ENCODE measurements around the gene EFHC2.
"Not testable (repeated sequence)": the region's sequence is repeated elsewhere in the genome, so short reads cannot be mapped to it uniquely, and the experiment has no call there.

EFHC2 gene

GRCh38 chrX:44232081-44232480, 111.4 kb downstream of the EFHC2 start:
- no peak for DNase-seq (ENCODE audit: low read depth)

- no peak for DNase-seq (ENCODE audit: low read depth)
Measured at GRCh38 chrX:44228621-44229020, 114.9 kb downstream of the EFHC2 start.

GRCh38 chrX:44227991-44228390, 115.5 kb downstream of the EFHC2 start:
- no peak for DNase-seq (ENCODE audit: low read depth)

GRCh38 chrX:44225667-44226066, 117.8 kb downstream of the EFHC2 start:
- no peak for DNase-seq (ENCODE audit: low read depth)

- no peak for DNase-seq (ENCODE audit: low read depth)
Measured at GRCh38 chrX:44224760-44225159, 118.7 kb downstream of the EFHC2 start.

- DNase-seq (ENCODE audit: low read depth): no peak
Measured at GRCh38 chrX:44223150-44223549, 120.3 kb downstream of the EFHC2 start.

GRCh38 chrX:44218465-44218864, 125.0 kb downstream of the EFHC2 start:
- no peak for DNase-seq (ENCODE audit: low read depth)

GRCh38 chrX:44216171-44216570, 127.3 kb downstream of the EFHC2 start:
- DNase-seq (ENCODE audit: low read depth): no peak

- DNase-seq (ENCODE audit: low read depth): no peak
Measured at GRCh38 chrX:44203791-44204190, 139.7 kb downstream of the EFHC2 start.

GRCh38 chrX:44202596-44202995, 140.9 kb downstream of the EFHC2 start:
- no peak for DNase-seq (ENCODE audit: low read depth)

GRCh38 chrX:44189116-44189515, 154.4 kb downstream of the EFHC2 start:
- no peak for DNase-seq (ENCODE audit: low read depth)

GRCh38 chrX:44187915-44188314, 155.6 kb downstream of the EFHC2 start:
- not testable (repeated sequence) for DNase-seq (ENCODE audit: low read depth)

GRCh38 chrX:44183329-44183728, 160.1 kb downstream of the EFHC2 start:
- DNase-seq (ENCODE audit: low read depth): no peak

- DNase-seq (ENCODE audit: low read depth): no peak
Measured at GRCh38 chrX:44178274-44179053, 165.0 kb downstream of the EFHC2 start.

GRCh38 chrX:44175455-44175854, 168.0 kb downstream of the EFHC2 start:
- no peak for DNase-seq (ENCODE audit: low read depth)

- no peak for DNase-seq (ENCODE audit: low read depth)
Measured at GRCh38 chrX:44174061-44174460, 169.4 kb downstream of the EFHC2 start.

GRCh38 chrX:44173219-44173618, 170.3 kb downstream of the EFHC2 start:
- no peak for DNase-seq (ENCODE audit: low read depth)

GRCh38 chrX:44167116-44167515, 176.4 kb downstream of the EFHC2 start:
- DNase-seq (ENCODE audit: low read depth): no peak

GRCh38 chrX:44162964-44163475, 180.5 kb downstream of the EFHC2 start:
- no peak for DNase-seq (ENCODE audit: low read depth)

- DNase-seq (ENCODE audit: low read depth): no peak
Measured at GRCh38 chrX:44157858-44158257, 185.6 kb downstream of the EFHC2 start.

- DNase-seq (ENCODE audit: low read depth): no peak
Measured at GRCh38 chrX:44157283-44157682, 186.2 kb downstream of the EFHC2 start.

GRCh38 chrX:44156726-44157125, 186.7 kb downstream of the EFHC2 start:
- DNase-seq (ENCODE audit: low read depth): no peak

- no peak for DNase-seq (ENCODE audit: low read depth)
Measured at GRCh38 chrX:44155126-44155525, 188.3 kb downstream of the EFHC2 start.

GRCh38 chrX:44152852-44153251, 190.6 kb downstream of the EFHC2 start:
- no peak for DNase-seq (ENCODE audit: low read depth)

Measured in activated gamma-delta T cell treated with anti-CD3 and anti-CD28 coated beads, Interleukin-2, amount 50 U/mL, for 16 hours (primary cell).